ENCODE data around the gene TMEM203. TPM values are rescaled to one million over a fixed set of nuclear protein-coding genes. Genes with fewer than 3 reads are reported as not detected.

The TMEM203 gene
- total and polyA plus RNA-seq, 4 donors = 19.9 to 27.5 (median 21.5) TPM

DNA sequence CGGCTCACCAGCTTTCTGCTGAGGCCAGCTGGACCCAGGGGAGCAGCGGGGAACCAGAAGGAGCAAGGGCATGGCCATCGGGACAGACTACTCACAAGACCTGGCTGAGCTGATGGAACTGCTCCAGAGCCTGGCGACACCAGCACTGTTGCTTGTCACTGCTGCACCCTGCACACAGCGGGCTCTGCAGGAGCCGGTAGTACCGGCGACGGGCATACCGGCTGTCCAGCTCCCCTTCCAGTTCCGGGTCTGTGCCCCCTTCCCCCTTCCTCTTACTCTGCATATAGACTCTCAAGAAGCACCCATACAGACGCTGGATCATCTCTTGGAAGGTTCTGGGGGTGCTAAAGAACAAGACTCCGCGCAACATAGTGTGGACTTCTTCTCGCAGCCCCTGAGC lies 18.1 kb downstream of the TMEM203 start:
- Histone ChIP-seq H3K27ac (ENCODE audit: low read depth in 1 of 2, low read length in 2 of 2) (no peak overlapping the region), H3K9me3 (ENCODE audit: control insufficient read depth in 4 of 4, low read length in 3 of 4) (no peaks in the 10 kb centered on the region), H3K4me3 (ENCODE audit: low read depth in 1 of 3, low read length in 3 of 3) (peak overlapping the region; percentile 74 to 92 (median 86)), H3K9ac (ENCODE audit: low read depth in 1 of 2, low read length in 2 of 2) (peak overlapping the region in 1 of 2 donors; percentile 76), H3K4me1 (ENCODE audit: control insufficient read depth in 4 of 4, insufficient read depth in 4 of 4, low read length in 3 of 4) (peaks cover 19 to 50% (median 40%) of the 10 kb centered on the region in 4 donors), H3K36me3 (ENCODE audit: control insufficient read depth in 4 of 4, insufficient read depth in 3 of 4, low read depth in 1 of 4, low read length in 3 of 4) (peaks cover 9 to 51% (median 16%) of the 10 kb centered on the region in 4 donors), H3K27me3 (ENCODE audit: control insufficient read depth in 4 of 4, insufficient read depth in 4 of 4, low read length in 3 of 4) (no peaks in the 10 kb centered on the region)
- WGBS = 81% methylated on average over 15 of the region's 15 CpGs
- DNase-seq (ENCODE audit: low spot score) = no peak
- TF ChIP-seq RXRA (IDR thresholded peaks at IDR 0.05) = no peak
- TF ChIP-seq TAF1 (conservative IDR thresholded peaks at IDR 0.05) = no peak
- TF ChIP-seq GABPA (IDR thresholded peaks at IDR 0.05 in 1 of 2, conservative IDR thresholded peaks at IDR 0.05 in 1 of 2) = no peak
- TF ChIP-seq JUND (IDR thresholded peaks at IDR 0.05) = no peak
- no peak for TF ChIP-seq HNF4A (conservative IDR thresholded peaks at IDR 0.05)
- TF ChIP-seq NR2F2 (IDR thresholded peaks at IDR 0.05) = no peak
- TF ChIP-seq, protein P1, sequence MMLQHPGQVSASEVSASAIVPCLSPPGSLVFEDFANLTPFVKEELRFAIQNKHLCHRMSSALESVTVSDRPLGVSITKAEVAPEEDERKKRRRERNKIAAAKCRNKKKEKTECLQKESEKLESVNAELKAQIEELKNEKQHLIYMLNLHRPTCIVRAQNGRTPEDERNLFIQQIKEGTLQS (IDR thresholded peaks at IDR 0.05) = no peak
- TF ChIP-seq CTCF (IDR thresholded peaks at IDR 0.05; ENCODE audit: low read depth, low read length, missing input control) = no peak
- TF ChIP-seq FOXA1 (IDR thresholded peaks at IDR 0.05) = no peak
- TF ChIP-seq HNF4G (IDR thresholded peaks at IDR 0.05) = no peak
- no peak for TF ChIP-seq ZBTB33 (IDR thresholded peaks at IDR 0.05)
- TF ChIP-seq, protein P2, sequence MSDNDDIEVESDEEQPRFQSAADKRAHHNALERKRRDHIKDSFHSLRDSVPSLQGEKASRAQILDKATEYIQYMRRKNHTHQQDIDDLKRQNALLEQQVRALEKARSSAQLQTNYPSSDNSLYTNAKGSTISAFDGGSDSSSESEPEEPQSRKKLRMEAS (IDR thresholded peaks at IDR 0.05) = no peak
- no peak for TF ChIP-seq SP1 (IDR thresholded peaks at IDR 0.05)
- no peak for TF ChIP-seq RAD21 (IDR thresholded peaks at IDR 0.05)
- TF ChIP-seq, protein P3, sequence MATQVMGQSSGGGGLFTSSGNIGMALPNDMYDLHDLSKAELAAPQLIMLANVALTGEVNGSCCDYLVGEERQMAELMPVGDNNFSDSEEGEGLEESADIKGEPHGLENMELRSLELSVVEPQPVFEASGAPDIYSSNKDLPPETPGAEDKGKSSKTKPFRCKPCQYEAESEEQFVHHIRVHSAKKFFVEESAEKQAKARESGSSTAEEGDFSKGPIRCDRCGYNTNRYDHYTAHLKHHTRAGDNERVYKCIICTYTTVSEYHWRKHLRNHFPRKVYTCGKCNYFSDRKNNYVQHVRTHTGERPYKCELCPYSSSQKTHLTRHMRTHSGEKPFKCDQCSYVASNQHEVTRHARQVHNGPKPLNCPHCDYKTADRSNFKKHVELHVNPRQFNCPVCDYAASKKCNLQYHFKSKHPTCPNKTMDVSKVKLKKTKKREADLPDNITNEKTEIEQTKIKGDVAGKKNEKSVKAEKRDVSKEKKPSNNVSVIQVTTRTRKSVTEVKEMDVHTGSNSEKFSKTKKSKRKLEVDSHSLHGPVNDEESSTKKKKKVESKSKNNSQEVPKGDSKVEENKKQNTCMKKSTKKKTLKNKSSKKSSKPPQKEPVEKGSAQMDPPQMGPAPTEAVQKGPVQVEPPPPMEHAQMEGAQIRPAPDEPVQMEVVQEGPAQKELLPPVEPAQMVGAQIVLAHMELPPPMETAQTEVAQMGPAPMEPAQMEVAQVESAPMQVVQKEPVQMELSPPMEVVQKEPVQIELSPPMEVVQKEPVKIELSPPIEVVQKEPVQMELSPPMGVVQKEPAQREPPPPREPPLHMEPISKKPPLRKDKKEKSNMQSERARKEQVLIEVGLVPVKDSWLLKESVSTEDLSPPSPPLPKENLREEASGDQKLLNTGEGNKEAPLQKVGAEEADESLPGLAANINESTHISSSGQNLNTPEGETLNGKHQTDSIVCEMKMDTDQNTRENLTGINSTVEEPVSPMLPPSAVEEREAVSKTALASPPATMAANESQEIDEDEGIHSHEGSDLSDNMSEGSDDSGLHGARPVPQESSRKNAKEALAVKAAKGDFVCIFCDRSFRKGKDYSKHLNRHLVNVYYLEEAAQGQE (IDR thresholded peaks at IDR 0.05) = no peak
- TF ChIP-seq FOXA2 (IDR thresholded peaks at IDR 0.05) = no peak

DNA sequence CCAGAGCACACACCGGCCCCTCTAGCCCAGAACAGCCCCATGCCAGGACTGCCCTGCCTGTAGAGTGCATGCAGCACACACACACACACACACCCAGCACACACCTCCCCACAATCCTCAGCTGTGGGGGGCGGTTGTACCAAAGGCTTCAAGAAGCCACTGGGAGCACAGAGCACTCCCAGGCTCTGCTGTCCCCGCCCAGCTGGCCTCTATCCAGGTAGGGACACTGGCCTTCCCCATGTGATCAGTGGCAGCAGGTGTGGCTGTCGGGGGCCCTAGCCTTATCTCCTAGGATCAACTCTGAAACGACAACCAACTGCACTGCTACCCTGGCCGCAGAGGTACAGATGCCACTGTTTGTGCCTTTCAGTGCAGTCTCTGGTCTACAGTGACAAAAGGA lies 19.1 kb downstream of the TMEM203 start:
- peaks cover 11 to 49% (median 17%) of the 10 kb centered on the region in 4 donors for H3K36me3 ChIP-seq (ENCODE audit: control insufficient read depth in 4 of 4, insufficient read depth in 3 of 4, low read depth in 1 of 4, low read length in 3 of 4)
- DNase-seq (ENCODE audit: low spot score) = no peak
- no peaks in the 10 kb centered on the region for H3K9me3 ChIP-seq (ENCODE audit: control insufficient read depth in 4 of 4, low read length in 3 of 4)
- no peak overlapping the region for H3K27ac ChIP-seq (ENCODE audit: low read depth in 1 of 2, low read length in 2 of 2)
- peaks cover 19 to 48% (median 40%) of the 10 kb centered on the region in 4 donors for H3K4me1 ChIP-seq (ENCODE audit: control insufficient read depth in 4 of 4, insufficient read depth in 4 of 4, low read length in 3 of 4)
- no peak overlapping the region for H3K9ac ChIP-seq (ENCODE audit: low read depth in 1 of 2, low read length in 2 of 2)
- H3K27me3 ChIP-seq (ENCODE audit: control insufficient read depth in 4 of 4, insufficient read depth in 4 of 4, low read length in 3 of 4) = no peaks in the 10 kb centered on the region
- H3K4me3 ChIP-seq (ENCODE audit: low read depth in 1 of 3, low read length in 3 of 3) = no peak overlapping the region
- TF ChIP-seq JUND (IDR thresholded peaks at IDR 0.05) = no peak
- TF ChIP-seq EGR1 (IDR thresholded peaks at IDR 0.05; ENCODE audit: low read depth in 2 of 2) = no peak
- WGBS = 54% methylated on average over 6 of the region's 6 CpGs
